Natural killer cell treated with Interleukin-12 subunit alpha and Interleukin-12 subunit beta and Interleukin-15 and Interleukin-18, amount 100 ng/mL, for 72 hours (primary cell): ENCODE data around the gene DENND6A. TPM values are rescaled to one million over a fixed set of nuclear protein-coding genes. Genes with fewer than 3 reads are reported as not detected.

Source experiments
- total RNA-seq, 2 donors: library from RNA; stranded (reverse); gene quantifications; one replicate each; pipeline ENCODE4 v1.2.3, GENCODE V29; 2022

The DENND6A gene
- total RNA-seq, 2 donors from 2014 or later = 19.2 to 28.6 TPM

Other genes with a start within 250 kb of the DENND6A start
- under 1 TPM; 0.05 to 0.33 TPM for gene DNAH12, start 148.7 kb downstream of the DENND6A start, total RNA-seq
- 10 to 100 TPM; 29.5 to 30.0 TPM for gene PDE12, start 136.8 kb downstream of the DENND6A start, total RNA-seq
- 100 to 1,000 TPM in 1 of 2 donors, 10 to 100 TPM in 1; 92.7 to 112 TPM for gene ARF4, start 95.7 kb downstream of the DENND6A start, total RNA-seq
- 100 to 1,000 TPM in 1 of 2 donors, 10 to 100 TPM in 1; 57.3 to 103 TPM for gene SLMAP, start 63.2 kb upstream of the DENND6A start, total RNA-seq